Ovary (tissue), 9 donors: ENCODE results near the gene POLR3B. TPM values are rescaled to one million over a fixed set of nuclear protein-coding genes. Genes with fewer than 3 reads are reported as not detected.
"Not testable (repeated sequence)": the region's sequence is repeated elsewhere in the genome, so short reads cannot be mapped to it uniquely, and the experiment has no call there.

Experiments used
- DNase-seq, 5 donors: peaks; one replicate each; pipeline ENCODE4 v3.0.0-alpha.2; 2019 to 2020
- H3K27ac ChIP-seq, 2 donors: fragments of 200-600 bp; one replicate each; pipeline versions ENCODE4 v1.5.1 to v1.8.0; 2019 to 2022
- H3K27me3 ChIP-seq: fragments of 200-600 bp; one replicate; pipeline ENCODE4 v1.8.0; 2022
- H3K36me3 ChIP-seq: fragments of 200-600 bp; sonication (generic); one replicate; pipeline ENCODE4 v1.5.1; 2019
- H3K4me1 ChIP-seq: one replicate; pipeline ENCODE4 v1.8.1; 2013; ENCODE audit warnings: mild to moderate bottlenecking, moderate library complexity; ENCODE audit not compliant: insufficient read depth
- H3K4me3 ChIP-seq: fragments of 200-600 bp; sonication (generic); one replicate; pipeline ENCODE4 v1.5.1; 2017
- H3K9me3 ChIP-seq, 2 donors: fragments of 200-600 bp in 1 of 2; sonication (generic) in 1 of 2; one replicate each; pipeline versions ENCODE4 v1.5.1 to v1.8.1; 2013 to 2019; ENCODE audit warnings: mild to moderate bottlenecking in 1 of 2, moderate library complexity in 1 of 2
- EP300 ChIP-seq: sonication (generic); formaldehyde crosslinking; IDR thresholded peaks from one replicate; pipeline ENCODE4 v1.6.1; 2017; ENCODE audit warnings: antibody characterized with exemption
- POLR2A ChIP-seq: fragments of 450-650 bp; IDR thresholded peaks from one replicate; pipeline ENCODE4 v1.6.1; 2017; ENCODE audit warnings: antibody characterized with exemption, mild to moderate bottlenecking, moderate library complexity
- WGBS, 3 donors: extraction: QIAGEN DNeasy Blood & Tissue Kit in 1 of 3; methylation state at CpG; one replicate each; pipeline versions ENCODE4 v1.1.5 to v1.1.7; 2013 to 2017; 5-methylcytosine and 5-hydroxymethylcytosine counted together
- intact Hi-C, 4 donors: fragments of 100-400 bp; cut with DNase I; formaldehyde crosslinking; loops; one replicate each; pipeline versions ENCODE4 v1.11.0 to v1.15.1; 2022 to 2023
- polyA plus RNA-seq, 2 donors: library from polyadenylated mRNA; stranded (reverse); fragments of 200-250 nt in 1 of 2; fragments of 350-450 nt in 1 of 2; fragmentation: Illumina TruSeq in 1 of 2; extraction: RNeasy Lipid Tissue Mini Kit (QIAGEN cat#74804) in 1 of 2; gene quantifications; one replicate each; pipeline ENCODE4 v1.2.3, GENCODE V29; 2013 to 2014
- total RNA-seq, 7 donors: library from RNA; depleted of rRNA in 2 of 7; stranded (reverse); fragments of >200 nt in 2 of 7; fragmentation: NEBNext Ultra II Directional in 3 of 7; extraction: Animal tissue kit (Norgen Biotek cat#: 25700) in 3 of 7; gene quantifications; one replicate each; pipeline versions ENCODE4 v1.1.0 to v1.2.4, GENCODE V29; 2016 to 2023
- TF ChIP-seq, protein P1 (sequence below), 3 donors: fragments of 450-650 bp in 2 of 3; fragments of 200-600 bp in 1 of 3; IDR thresholded peaks; one replicate each; pipeline versions ENCODE4 v1.5.1 to v1.8.0; 2016 to 2022; ENCODE audit warnings: antibody characterized with exemption in 3 of 3, mild to moderate bottlenecking in 1 of 3
- donor health status: DM: no; HTN: no; CAD: no; lungs with moderate emphysema.
- donor health status: DM: no; HTN: no; CAD: no.
- donor health status: Bipolar disorder and iron deficiency.
- donor health status: DM: yes; HTN: yes; CAD: no.
- donor health status: DM: no; HTN: no; CAD: no.
- donor health status: DM: yes; HTN: yes; CAD: no.

Gene POLR3B
- total and polyA plus RNA-seq, 9 donors = 3.1 to 15.7 (median 9.7) TPM

DNA sequence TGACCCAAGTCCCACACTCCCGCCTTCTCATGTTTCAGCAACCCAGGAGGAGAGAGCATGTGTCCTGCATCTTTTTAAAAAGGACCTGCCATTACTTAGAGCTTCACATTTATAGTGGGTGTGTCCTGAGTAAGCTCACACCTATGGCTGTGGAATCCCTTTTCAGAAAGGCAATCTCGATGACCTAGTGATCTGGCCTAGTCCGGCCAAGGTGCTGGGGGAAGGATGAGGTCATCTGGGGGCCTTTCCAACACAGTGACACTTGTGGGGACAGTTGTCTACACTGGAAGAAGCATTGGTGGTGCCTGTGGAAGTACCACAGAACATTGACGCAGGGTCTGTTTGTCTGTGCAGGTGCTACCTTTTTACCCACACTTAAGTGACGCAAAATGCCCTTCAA is 46.9 kb upstream of the POLR3B start:
- no peaks in the 10 kb centered on the region for H3K4me1 ChIP-seq
- no peaks in the 10 kb centered on the region for H3K27me3 ChIP-seq
- WGBS, 3 donors = 89 to 96% (median 95%) methylated on average over 5 of the region's 5 CpGs
- no peak for DNase-seq
- no peaks in the 10 kb centered on the region for H3K36me3 ChIP-seq
- no peaks in the 10 kb centered on the region for H3K9me3 ChIP-seq
- TF ChIP-seq EP300 (no peak), POLR2A (no peak)
- TF ChIP-seq, protein P1, sequence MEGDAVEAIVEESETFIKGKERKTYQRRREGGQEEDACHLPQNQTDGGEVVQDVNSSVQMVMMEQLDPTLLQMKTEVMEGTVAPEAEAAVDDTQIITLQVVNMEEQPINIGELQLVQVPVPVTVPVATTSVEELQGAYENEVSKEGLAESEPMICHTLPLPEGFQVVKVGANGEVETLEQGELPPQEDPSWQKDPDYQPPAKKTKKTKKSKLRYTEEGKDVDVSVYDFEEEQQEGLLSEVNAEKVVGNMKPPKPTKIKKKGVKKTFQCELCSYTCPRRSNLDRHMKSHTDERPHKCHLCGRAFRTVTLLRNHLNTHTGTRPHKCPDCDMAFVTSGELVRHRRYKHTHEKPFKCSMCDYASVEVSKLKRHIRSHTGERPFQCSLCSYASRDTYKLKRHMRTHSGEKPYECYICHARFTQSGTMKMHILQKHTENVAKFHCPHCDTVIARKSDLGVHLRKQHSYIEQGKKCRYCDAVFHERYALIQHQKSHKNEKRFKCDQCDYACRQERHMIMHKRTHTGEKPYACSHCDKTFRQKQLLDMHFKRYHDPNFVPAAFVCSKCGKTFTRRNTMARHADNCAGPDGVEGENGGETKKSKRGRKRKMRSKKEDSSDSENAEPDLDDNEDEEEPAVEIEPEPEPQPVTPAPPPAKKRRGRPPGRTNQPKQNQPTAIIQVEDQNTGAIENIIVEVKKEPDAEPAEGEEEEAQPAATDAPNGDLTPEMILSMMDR (IDR thresholded peaks at IDR 0.05) = no peak
- H3K4me3 ChIP-seq = no peak overlapping the region
- intact Hi-C loops = no loop called here
- H3K27ac ChIP-seq = no peak overlapping the region

DNA sequence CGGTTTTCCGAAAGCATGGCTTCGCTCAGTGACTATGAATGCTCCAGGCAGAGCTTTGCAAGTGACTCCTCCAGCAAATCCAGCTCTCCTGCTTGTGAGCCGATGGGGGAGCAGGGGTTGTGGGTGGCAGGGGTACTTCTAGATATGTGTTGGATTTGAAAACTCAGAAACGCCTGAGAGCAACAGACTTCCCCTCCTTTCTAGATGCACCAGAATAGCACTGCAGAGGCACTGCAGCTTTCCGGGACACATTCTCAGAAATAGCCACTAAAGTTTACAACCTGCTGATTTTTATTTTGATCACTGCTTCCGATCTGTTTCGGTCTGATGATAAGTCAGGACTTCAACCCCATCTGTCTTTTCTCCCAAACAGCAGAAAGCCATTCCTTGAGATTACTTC is 46.4 kb upstream of the POLR3B start:
- H3K9me3 ChIP-seq = no peaks in the 10 kb centered on the region
- intact Hi-C loops = no loop called here
- no peak overlapping the region for H3K27ac ChIP-seq
- no peaks in the 10 kb centered on the region for H3K36me3 ChIP-seq
- no peaks in the 10 kb centered on the region for H3K27me3 ChIP-seq
- H3K4me3 ChIP-seq = no peak overlapping the region
- DNase-seq = no peak
- WGBS, 3 donors = 64 to 76% (median 73%) methylated on average over 8 of the region's 8 CpGs
- TF ChIP-seq EP300 = no peak
- TF ChIP-seq, protein P1 (IDR thresholded peaks at IDR 0.05) = no peak
- TF ChIP-seq POLR2A = no peak
- H3K4me1 ChIP-seq = no peaks in the 10 kb centered on the region

DNA sequence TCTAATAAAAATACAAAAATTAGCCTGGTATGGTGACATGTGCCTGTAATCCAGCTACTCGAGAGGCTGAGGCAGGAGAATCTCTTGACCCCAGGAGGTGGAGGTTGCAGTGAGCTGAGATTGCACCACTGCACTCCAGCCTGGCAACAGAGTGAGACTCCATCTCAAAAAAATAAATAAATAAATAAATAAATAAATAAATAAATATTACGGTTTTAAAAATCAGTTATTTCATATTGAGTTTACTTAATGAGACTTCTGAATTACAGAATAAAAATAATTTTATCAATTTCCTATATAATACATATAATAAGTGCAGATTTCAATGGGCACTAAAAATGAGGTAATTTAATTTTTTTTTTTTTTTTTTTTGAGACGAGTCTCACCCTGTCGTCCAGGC is 44.1 kb upstream of the POLR3B start:
- H3K4me1 ChIP-seq, DNase-seq, H3K9me3 ChIP-seq, H3K36me3 ChIP-seq, H3K4me3 ChIP-seq, H3K27ac ChIP-seq, H3K27me3 ChIP-seq, intact Hi-C loops: not testable (repeated sequence)
- 71 to 89% (median 83%) methylated on average over 4 of the region's 4 CpGs for WGBS, 3 donors

DNA sequence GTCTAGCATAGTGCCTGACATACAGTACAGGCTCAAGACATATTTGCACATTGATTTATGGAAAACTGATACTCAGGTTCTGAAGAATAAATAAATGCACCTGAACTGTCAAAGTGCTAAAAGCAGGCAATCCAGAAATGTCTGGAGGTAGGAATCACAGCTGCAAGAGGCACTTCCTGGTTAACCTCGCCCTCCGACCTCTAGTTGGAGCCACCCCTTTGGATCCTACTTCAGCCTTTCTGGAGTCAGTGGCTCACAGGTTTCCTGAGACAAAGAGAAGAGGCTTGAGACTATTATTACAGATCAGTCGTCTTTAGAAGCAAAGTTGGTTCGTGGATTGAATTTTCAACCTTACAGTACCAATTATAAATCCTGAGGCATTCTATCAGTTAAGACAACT is 42.0 kb upstream of the POLR3B start:
- H3K4me3 ChIP-seq = no peak overlapping the region
- no peak overlapping the region for H3K27ac ChIP-seq
- DNase-seq = no peak
- TF ChIP-seq EP300 (no peak), POLR2A (no peak)
- TF ChIP-seq, protein P1 (IDR thresholded peaks at IDR 0.05) = no peak
- no peaks in the 10 kb centered on the region for H3K36me3 ChIP-seq
- WGBS, 3 donors = 90 to 94% (median 91%) methylated on average over 4 of the region's 4 CpGs
- no peaks in the 10 kb centered on the region for H3K27me3 ChIP-seq
- H3K4me1 ChIP-seq = no peaks in the 10 kb centered on the region
- no peaks in the 10 kb centered on the region for H3K9me3 ChIP-seq
- intact Hi-C loops = no loop called here

DNA sequence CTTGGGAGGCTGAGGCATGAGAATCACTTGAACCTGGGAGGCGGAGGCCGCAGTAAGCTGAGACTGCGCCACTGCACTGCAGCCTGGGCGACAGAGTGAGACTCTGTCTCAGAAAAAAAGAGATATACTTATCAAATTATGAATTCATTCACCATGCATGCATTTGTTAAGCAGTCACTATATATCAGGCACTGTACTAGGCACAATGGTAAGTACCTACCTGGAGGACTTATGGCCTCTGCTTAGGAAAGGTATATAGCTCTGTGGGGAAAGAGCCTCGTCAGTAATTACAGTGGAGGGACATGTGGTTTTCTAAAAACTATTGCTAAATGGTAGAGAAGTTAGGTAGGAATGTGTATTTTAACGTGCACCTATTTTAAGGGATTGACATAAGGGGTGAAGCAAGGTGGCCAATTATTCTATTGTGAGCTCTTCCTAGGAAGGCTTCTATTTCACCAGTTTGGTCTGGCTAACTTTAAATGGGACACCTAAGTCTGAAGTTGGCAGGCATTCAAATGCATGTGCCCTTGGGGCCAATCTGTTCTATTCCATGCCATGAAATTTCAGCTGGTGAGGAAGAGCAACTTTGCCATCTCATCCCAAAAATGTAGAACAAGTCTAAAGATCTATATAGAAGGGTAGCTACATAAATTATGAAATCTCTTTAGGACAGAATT is 40.0 kb upstream of the POLR3B start:
- Histone ChIP-seq H3K9me3 (no peaks in the 10 kb centered on the region), H3K36me3 (no peaks in the 10 kb centered on the region), H3K27me3 (no peaks in the 10 kb centered on the region), H3K27ac (no peak overlapping the region), H3K4me1 (no peaks in the 10 kb centered on the region), H3K4me3 (no peak overlapping the region)
- intact Hi-C loops = no loop called here
- DNase-seq = no peak
- TF ChIP-seq EP300 (no peak), POLR2A (no peak)
- TF ChIP-seq, protein P1 (IDR thresholded peaks at IDR 0.05) = no peak
- 95 to 97% (median 96%) methylated on average over 6 of the region's 6 CpGs for WGBS, 3 donors
